GM21529 (cell line): Measurements from ENCODE around the gene MAD1L1.
"Not testable (repeated sequence)": the region's sequence is repeated elsewhere in the genome, so short reads cannot be mapped to it uniquely, and the experiment has no call there.

Source experiments
- ATAC-seq: cut with Tn5 transposase; IDR thresholded peaks from one replicate; pipeline ENCODE4 v1.9.1; 2021; ENCODE audit not compliant: unreplicated experiment

The MAD1L1 gene

DNA sequence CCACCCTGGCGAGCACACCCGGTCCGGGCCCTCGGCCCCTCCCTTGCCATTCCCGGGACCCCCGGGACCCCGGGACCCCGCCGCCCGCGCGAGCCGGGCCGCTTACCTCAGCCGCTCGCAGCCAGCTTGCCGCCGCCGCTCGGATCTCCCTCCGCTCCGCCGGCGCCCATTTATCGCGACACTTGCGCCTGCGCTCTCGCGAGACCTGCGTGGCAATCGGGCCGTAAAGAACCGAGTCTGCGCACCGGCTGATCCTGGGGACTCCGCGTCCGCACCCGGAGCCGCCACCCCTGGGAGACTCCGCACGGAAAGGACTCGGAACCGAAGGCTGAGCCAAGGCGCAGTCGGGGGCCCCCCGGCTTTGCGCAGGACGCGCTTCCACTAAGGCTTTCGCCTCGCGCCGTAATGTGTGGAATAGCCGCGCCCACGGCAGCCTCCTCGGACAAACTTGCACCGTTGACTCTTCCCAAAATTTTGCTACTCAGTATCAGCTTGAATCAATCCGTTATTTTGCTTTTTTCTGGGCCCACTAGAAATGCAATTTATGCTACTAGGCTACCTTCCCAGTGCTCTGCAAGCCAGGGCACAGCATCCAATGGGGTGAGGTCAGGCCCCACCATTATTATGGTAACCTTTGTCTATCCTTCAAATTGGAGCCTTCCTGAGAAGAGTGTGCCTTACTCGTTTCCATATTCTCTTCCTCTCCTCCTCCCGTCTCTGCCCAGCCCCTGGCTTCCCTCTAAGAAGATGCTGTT is at the start of gene MAD1L1:
Gene MAD1L1, minus strand, starts transcription at position 180 of the 755 bp plus-strand sequence. CDS start 2,812 bp downstream, outside the sequence.
- peak; percentile 69 for ATAC-seq

- ATAC-seq = no peak
Measured at GRCh38 chr7:2282185-2282751, 49.5 kb upstream of the MAD1L1 start.

- ATAC-seq = no peak
Measured at GRCh38 chr7:2281541-2281940, 48.8 kb upstream of the MAD1L1 start.

- no peak for ATAC-seq
Measured at GRCh38 chr7:2280424-2280823, 47.7 kb upstream of the MAD1L1 start.

GRCh38 chr7:2279896-2280295 is 47.2 kb upstream of the MAD1L1 start:
- ATAC-seq = no peak

DNA sequence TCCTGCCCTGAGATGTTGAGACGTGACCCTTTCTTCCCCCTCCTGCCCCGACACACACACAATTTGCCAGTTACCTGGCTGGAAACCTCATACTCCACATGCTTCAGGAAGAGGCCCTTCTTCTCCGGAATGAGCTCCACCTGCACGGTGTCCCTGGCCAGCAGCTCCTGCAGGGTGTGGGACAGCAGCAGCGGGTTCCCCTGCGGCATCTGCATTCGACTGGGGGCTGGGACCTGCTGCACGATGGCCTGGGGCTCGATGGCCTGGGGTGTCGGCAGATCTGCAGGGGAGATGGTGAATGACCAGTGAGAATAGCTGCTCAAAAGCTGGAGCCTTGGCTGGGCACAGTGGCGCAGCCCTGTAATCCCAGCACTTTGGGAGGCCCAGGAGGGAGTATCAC is 45.3 kb upstream of the MAD1L1 start:
- ATAC-seq = no peak

- no peak for ATAC-seq
Measured at GRCh38 chr7:2276107-2276506, 43.4 kb upstream of the MAD1L1 start.

GRCh38 chr7:2275101-2275500 is 42.4 kb upstream of the MAD1L1 start:
- ATAC-seq = no peak

DNA sequence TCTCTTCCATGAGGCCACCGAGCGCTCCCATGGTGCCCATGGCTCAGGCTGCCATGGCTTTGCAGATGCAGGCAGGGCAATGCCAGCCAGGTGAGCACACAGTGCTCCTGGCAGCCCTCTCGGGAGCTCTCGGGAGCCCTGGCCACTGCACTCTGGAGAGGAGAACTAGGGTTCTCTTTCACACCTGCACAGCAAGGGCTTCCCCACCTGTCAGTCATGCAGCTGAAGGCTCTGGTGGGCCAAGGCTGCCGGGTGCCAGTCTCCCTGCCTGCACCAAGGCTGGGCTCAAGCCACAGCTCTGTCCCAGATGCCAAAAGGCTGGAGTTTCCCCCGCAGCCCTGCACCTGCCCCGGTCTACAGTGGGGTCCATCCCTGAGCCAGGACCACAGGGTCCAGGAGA is 41.9 kb upstream of the MAD1L1 start:
- no peak for ATAC-seq

DNA sequence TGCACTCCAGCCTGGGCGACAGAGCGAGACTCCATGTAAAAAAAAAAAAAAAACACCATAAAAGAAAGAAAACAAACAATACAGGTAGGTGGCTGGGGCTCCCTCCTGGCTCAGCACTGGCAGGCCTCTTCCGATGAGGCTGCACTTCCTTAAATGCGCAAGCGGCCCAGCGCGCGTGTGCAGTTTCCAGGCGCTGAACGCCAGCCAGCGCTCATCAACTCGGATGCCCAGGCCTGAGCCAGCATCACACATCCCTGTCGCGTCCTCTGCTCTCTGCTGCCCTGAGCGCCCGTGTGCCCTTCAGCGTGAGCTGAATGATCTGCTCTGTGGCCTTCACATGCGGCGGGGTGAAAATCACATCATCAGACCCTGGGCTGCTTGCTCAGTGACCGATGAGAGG is 41.1 kb upstream of the MAD1L1 start:
- no peak for ATAC-seq

GRCh38 chr7:2272031-2272430 is 39.3 kb upstream of the MAD1L1 start:
- ATAC-seq = no peak

DNA sequence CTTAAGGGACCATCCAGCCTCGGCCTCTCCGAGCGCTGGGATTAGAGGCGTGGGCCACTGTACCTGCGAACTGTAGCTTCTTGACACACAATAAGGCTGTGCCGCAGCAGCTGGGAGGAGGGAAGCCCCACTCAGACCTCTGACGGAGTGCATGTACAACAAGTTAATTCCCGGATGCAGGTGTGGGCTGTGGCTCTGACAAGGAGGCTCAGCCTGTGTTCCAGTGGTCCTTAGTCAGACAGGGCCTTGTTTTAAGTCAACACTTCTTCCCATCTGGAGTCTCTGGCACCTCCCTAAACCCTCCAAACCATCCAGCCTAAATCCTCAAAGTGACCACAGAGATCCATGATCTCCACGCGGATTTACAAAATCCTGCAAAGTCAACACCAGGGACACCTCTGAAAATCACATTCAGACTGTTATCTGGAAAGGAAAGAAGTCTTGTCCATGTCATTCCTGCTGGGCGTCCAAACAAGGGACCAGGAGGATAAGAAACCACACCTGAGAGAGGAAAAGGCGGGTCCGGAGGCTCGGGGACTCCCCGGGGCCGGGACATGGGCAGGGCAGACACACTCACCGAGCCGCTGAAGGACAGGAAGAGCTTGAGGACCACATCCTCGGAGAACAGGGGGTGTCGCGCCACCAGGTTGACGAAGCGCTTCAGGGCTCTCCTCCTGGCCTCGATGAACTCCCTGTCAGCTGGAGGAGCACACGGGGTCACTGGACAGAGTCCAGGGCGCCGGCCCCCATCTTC is 38.7 kb upstream of the MAD1L1 start:
- no peak for ATAC-seq

- ATAC-seq = no peak
Measured at GRCh38 chr7:2270495-2270894, 37.8 kb upstream of the MAD1L1 start.

GRCh38 chr7:2269991-2270460 is 37.3 kb upstream of the MAD1L1 start:
- ATAC-seq = no peak

DNA sequence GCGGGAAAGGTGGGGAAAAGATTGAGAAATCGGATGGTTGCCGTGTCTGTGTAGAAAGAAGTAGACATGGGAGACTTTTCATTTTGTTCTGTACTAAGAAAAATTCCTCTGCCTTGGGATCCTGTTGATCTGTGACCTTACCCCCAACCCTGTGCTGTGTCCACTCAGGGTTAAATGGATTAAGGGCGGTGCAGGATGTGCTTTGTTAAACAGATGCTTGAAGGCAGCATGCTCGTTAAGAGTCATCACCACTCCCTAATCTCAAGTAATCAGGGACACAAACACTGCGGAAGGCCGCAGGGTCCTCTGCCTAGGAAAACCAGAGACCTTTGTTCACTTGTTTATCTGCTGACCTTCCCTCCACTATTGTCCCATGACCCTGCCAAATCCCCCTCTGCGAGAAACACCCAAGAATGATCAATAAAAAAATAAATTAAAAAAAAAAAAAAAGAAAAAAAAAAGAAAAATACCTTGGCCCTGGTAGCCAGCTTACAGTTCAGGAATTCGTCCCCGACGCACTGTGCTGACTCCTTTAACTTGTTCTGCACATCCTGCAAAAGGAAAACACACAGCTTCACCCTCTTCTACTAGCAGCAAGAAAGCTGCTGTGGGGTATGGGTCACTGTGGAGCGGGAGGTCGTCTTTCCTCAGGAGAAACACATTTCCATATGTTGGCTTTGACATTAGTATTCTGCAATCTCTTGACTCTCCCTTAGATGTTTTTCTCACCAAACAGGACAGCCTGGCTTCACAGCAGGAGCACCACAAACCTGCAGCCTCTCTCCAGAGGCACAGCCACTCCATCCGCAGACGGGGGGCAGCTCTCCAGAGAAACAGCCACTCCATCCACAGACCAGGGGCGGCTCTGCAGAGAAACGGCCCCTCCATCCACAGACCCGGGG is 36.6 kb upstream of the MAD1L1 start:
- not testable (repeated sequence) for ATAC-seq

GRCh38 chr7:2266911-2267310 is 34.2 kb upstream of the MAD1L1 start:
- ATAC-seq = no peak

- ATAC-seq = no peak
Measured at GRCh38 chr7:2264158-2264557, 31.4 kb upstream of the MAD1L1 start.

DNA sequence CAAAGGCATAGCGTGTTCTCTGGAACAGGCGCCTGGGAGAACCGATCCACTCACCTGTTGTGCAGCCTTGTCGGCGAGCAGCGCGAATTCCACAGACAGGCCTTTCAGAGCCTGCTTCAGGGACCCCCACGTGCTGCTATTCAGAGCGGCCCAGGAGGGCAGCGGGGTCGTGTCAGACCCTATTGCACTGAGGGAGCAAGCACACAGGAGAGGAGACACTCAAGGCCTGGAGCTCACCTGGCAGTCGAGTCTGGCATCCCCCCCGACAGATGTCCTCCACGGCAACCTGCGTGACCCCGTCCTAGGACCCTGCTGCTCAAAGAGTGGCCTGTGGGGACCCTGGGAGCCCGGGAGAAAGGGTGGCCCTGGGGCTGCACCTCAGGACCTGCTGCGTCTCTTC is 30.4 kb upstream of the MAD1L1 start:
- no peak for ATAC-seq

DNA sequence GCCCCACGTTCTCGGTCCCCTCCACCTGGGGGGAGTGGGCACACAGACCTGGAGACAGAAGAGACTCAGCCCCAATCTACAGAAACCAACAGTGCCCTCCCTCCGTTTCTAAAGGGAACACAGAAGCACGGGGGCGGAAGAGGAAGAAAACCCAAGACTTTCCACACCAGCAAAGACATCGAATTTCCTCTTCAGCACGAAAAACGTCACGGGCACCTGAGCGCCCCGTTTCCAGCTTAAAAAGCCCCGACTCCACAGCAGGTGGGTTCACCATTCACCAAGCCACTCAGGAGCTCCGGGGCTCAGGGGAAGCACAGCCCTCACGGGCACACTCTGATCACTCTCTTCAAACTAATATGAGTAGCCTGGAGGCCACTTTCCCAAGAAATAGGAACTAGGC is 28.9 kb upstream of the MAD1L1 start:
- ATAC-seq = no peak

DNA sequence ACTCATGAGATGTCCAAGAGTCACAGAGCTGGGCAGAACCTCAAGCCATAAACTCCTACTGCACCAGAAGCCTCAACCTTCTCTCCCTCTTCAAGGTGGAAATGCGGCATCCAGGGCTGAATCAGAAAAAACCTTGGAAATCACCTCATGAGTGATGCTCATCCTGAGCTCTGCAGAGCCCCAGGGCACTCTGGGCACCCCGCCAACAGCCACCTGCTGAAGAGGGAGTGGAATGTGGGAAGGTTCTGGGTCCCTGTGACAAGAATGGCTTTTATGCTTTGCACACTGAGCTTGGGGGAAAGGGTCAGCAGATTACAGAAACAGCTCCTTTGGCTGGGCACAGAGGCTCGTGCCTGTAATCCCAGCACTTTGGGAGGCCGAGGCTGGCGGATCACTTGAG is 28.1 kb upstream of the MAD1L1 start:
- ATAC-seq = no peak

- ATAC-seq = no peak
Measured at GRCh38 chr7:2259480-2259879, 26.7 kb upstream of the MAD1L1 start.
